Measurements from ENCODE around the gene KBTBD4.

KBTBD4 gene

DNA sequence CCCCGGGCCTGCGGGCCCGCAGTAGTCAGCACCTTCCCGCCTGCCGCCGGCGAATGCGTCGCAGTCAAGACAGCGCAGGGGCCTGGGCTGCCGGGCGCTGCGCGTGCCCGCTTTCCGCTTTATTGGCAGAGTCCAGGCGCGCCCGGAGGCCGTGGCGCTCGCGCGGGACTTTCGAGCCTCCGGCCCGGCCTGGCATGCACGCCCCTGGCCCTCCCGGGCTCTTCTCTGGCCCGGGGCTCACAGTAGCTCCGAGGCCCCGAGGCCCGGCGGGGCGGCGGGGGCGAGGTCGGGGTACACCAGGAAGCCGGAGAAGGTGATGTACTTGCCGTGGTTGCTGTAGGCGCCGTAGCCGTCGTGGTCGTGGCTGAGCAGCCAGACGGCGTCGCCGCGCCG lies 10.8 kb upstream of the KBTBD4 start:
- Histone ChIP-seq H3K9me3 (ENCODE audit: control insufficient read depth, low read depth, low read length) (no peaks in the 10 kb centered on the region), H3K4me3 (ENCODE audit: low read length) (no peak overlapping the region), H3K36me3 (ENCODE audit: control insufficient read depth, low read depth, low read length) (peaks cover under 1% of the 10 kb centered on the region), H3K9ac (ENCODE audit: low read length) (no peak overlapping the region), H3K4me1 (ENCODE audit: control insufficient read depth, low read depth, low read length) (peaks cover 1% of the 10 kb centered on the region), H3K27ac (ENCODE audit: low read length) (no peak overlapping the region), H3K27me3 (ENCODE audit: control insufficient read depth, insufficient read depth, low read length) (peaks cover 27% of the 10 kb centered on the region)

DNA sequence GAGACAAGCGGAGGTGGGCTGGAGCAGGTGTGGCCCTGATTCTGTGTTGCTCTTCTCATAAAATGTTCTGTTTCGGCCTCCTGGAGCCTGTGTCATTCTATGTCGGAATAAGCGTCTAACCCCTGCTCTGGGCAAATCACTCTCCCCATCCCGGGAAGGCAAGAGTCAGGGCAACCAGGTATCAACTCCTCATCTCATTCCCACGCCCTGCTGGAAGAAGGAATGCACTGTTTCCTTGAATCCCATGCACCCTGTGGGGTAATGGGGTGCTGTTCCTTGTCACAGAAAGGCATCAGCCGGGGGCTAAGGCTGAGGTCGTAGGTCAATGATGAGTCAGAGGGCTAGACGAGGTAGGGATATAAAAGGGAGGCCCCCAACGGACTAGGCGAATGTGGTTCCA lies 10.3 kb upstream of the KBTBD4 start:
- Histone ChIP-seq H3K27ac (ENCODE audit: low read length) (no peak overlapping the region), H3K27me3 (ENCODE audit: control insufficient read depth, insufficient read depth, low read length) (peaks cover 23% of the 10 kb centered on the region), H3K4me1 (ENCODE audit: control insufficient read depth, low read depth, low read length) (no peaks in the 10 kb centered on the region), H3K9ac (ENCODE audit: low read length) (no peak overlapping the region), H3K4me3 (ENCODE audit: low read length) (no peak overlapping the region), H3K36me3 (ENCODE audit: control insufficient read depth, low read depth, low read length) (peaks cover 5% of the 10 kb centered on the region), H3K9me3 (ENCODE audit: control insufficient read depth, low read depth, low read length) (no peaks in the 10 kb centered on the region)

- Histone ChIP-seq H3K36me3 (ENCODE audit: control insufficient read depth, low read depth, low read length) (peaks cover 18% of the 10 kb centered on the region), H3K4me3 (ENCODE audit: low read length) (no peak overlapping the region), H3K9ac (ENCODE audit: low read length) (no peak overlapping the region), H3K27me3 (ENCODE audit: control insufficient read depth, insufficient read depth, low read length) (peaks cover 12% of the 10 kb centered on the region), H3K27ac (ENCODE audit: low read length) (no peak overlapping the region), H3K4me1 (ENCODE audit: control insufficient read depth, low read depth, low read length) (no peaks in the 10 kb centered on the region), H3K9me3 (ENCODE audit: control insufficient read depth, low read depth, low read length) (no peaks in the 10 kb centered on the region)
Observed at GRCh38 chr11:47587723-47588326, 9.1 kb upstream of the KBTBD4 start.

- Histone ChIP-seq H3K9ac (ENCODE audit: low read length) (no peak overlapping the region), H3K27ac (ENCODE audit: low read length) (no peak overlapping the region), H3K36me3 (ENCODE audit: control insufficient read depth, low read depth, low read length) (peaks cover 24% of the 10 kb centered on the region), H3K27me3 (ENCODE audit: control insufficient read depth, insufficient read depth, low read length) (peaks cover 6% of the 10 kb centered on the region), H3K4me3 (ENCODE audit: low read length) (no peak overlapping the region), H3K4me1 (ENCODE audit: control insufficient read depth, low read depth, low read length) (no peaks in the 10 kb centered on the region), H3K9me3 (ENCODE audit: control insufficient read depth, low read depth, low read length) (no peaks in the 10 kb centered on the region)
Observed at GRCh38 chr11:47587039-47587716, 8.4 kb upstream of the KBTBD4 start.

DNA sequence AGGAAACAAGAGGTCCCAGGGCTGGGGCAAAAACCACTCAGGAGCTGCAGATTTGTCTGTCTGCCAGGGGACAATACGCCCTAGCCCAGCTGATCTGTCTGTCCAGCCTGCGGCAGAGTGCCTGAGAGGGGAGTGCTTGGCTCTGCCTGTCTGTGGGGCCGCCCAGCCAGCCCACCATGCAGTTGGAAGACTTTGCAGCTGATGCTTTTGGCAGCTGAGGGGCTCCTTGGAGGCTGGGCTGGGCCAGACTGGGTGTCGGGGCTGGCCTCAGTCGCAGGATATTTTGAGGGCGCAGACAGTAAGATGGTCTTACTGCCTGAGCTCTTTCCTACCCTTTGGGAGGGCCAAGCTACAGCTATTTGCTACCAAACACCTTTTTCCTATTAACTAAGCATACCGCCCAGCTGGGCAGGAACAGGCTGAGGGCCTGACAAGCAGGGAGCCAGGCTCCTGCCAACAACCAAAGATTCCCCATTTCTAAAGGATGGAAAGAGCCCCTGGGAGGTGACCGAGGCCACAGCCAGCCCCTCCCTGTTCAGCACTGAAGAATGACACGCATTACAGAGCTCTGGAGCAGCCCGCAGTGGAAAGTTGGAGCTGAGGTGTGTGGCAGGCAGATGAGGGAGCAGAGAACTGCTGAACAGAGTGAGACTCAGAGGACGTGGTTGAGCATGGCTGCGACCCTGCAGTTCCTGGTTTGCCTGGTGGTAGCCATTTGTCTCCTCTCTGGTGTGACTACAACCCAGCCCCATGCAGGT lies 7.5 kb upstream of the KBTBD4 start, which contains the start of gene FAM180B:
Gene FAM180B (plus strand): TSS at position 581 of the 758 bp plus-strand sequence. CDS start 91 bp downstream, at position 672.
- H3K27me3 ChIP-seq (ENCODE audit: control insufficient read depth, insufficient read depth, low read length), result no peaks in the 10 kb centered on the region
- H3K9ac ChIP-seq (ENCODE audit: low read length), result no peak within 1 kb of the TSS
- no peaks in the 10 kb centered on the region for H3K4me1 ChIP-seq (ENCODE audit: control insufficient read depth, low read depth, low read length)
- no peak within 1 kb of the TSS for H3K4me3 ChIP-seq (ENCODE audit: low read length)
- no peaks in the 10 kb centered on the region for H3K9me3 ChIP-seq (ENCODE audit: control insufficient read depth, low read depth, low read length)
- peaks cover 33% of the 10 kb centered on the region for H3K36me3 ChIP-seq (ENCODE audit: control insufficient read depth, low read depth, low read length)
- H3K27ac ChIP-seq (ENCODE audit: low read length), result no peak within 1 kb of the TSS

DNA sequence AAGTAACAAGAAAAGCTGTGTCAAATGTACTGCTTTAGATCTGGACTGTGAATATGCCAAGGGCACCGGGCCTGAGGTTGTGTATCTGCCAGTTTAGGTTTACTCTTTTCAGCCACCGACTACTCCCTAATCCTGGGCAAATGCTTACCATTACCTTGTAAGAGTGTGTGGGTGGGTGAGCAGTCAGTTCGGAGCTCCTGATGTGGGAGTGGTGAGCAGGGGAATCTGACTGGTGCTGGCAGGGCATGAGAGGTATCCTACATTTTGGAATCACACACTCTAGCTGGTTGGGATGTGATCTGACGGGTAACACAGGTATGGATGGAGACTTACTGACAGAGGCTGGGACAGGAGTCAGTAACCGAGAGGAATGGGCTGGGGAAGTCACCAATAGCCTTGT lies 5.1 kb upstream of the KBTBD4 start:
- H3K27ac ChIP-seq (ENCODE audit: low read length), result no peak overlapping the region
- H3K4me3 ChIP-seq (ENCODE audit: low read length), result no peak overlapping the region
- H3K36me3 ChIP-seq (ENCODE audit: control insufficient read depth, low read depth, low read length), result peaks cover 40% of the 10 kb centered on the region
- no peaks in the 10 kb centered on the region for H3K4me1 ChIP-seq (ENCODE audit: control insufficient read depth, low read depth, low read length)
- no peaks in the 10 kb centered on the region for H3K27me3 ChIP-seq (ENCODE audit: control insufficient read depth, insufficient read depth, low read length)
- H3K9me3 ChIP-seq (ENCODE audit: control insufficient read depth, low read depth, low read length), result no peaks in the 10 kb centered on the region
- no peak overlapping the region for H3K9ac ChIP-seq (ENCODE audit: low read length)

- H3K4me3 ChIP-seq (ENCODE audit: low read length), result peak overlapping the region; percentile 95
- H3K4me1 ChIP-seq (ENCODE audit: control insufficient read depth, low read depth, low read length), result peaks cover 6% of the 10 kb centered on the region
- peak overlapping the region; percentile 84 for H3K9ac ChIP-seq (ENCODE audit: low read length)
- peaks cover 37% of the 10 kb centered on the region for H3K36me3 ChIP-seq (ENCODE audit: control insufficient read depth, low read depth, low read length)
- no peaks in the 10 kb centered on the region for H3K27me3 ChIP-seq (ENCODE audit: control insufficient read depth, insufficient read depth, low read length)
- H3K27ac ChIP-seq (ENCODE audit: low read length), result peak overlapping the region; percentile 91
- H3K9me3 ChIP-seq (ENCODE audit: control insufficient read depth, low read depth, low read length), result no peaks in the 10 kb centered on the region
Observed at GRCh38 chr11:47577460-47578041, 1.2 kb downstream of the KBTBD4 start.

DNA sequence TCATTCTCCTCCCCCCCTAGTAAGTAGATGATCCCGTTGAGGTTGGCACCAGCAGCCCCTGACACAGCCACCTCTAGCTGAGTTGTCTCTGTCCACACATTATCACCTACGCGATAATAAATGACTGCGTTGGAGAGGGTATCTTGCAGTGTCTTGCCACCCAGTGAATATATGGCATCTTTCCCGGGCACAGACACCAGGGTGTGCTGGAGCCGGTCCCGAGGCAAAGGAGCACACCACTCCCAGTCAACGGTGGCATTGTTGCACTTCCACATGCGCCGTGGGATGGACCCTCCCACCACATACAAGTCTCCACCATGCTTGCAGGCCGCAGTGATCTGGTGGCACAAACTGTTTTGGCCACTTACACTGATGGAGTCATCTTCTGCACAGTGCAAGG lies 5.4 kb downstream of the KBTBD4 start:
- H3K36me3 ChIP-seq (ENCODE audit: control insufficient read depth, low read depth, low read length), result peaks cover 48% of the 10 kb centered on the region
- no peaks in the 10 kb centered on the region for H3K9me3 ChIP-seq (ENCODE audit: control insufficient read depth, low read depth, low read length)
- H3K27me3 ChIP-seq (ENCODE audit: control insufficient read depth, insufficient read depth, low read length), result no peaks in the 10 kb centered on the region

DNA sequence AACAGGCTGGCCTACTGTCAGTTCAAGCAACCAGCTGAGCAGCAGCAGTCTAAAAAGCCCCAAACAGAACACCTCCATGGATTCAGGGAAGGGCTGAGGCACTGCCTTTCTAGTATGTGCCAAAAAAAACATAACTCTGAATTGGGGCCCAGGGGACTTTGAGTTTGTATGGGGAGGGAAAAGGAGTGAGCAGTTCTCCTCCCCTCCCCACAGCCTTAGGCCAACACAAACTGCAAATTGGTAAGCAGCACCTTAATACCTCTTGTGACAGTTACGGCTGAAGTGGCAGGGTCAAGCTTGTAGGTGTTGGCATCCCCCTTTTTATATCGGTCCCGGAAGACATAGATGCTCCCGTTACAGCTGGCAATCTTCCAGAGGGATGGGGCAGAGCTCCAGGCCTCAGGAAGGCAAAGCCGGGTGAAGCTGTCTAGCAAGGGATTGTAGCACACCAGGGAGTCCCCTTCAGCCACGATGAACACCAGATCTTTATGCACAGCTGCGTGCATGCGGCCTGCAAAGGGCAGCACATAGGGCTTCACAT lies 6.0 kb downstream of the KBTBD4 start:
- Histone ChIP-seq H3K27me3 (ENCODE audit: control insufficient read depth, insufficient read depth, low read length) (no peaks in the 10 kb centered on the region), H3K9me3 (ENCODE audit: control insufficient read depth, low read depth, low read length) (no peaks in the 10 kb centered on the region), H3K9ac (ENCODE audit: low read length) (no peak overlapping the region), H3K27ac (ENCODE audit: low read length) (no peak overlapping the region), H3K4me1 (ENCODE audit: control insufficient read depth, low read depth, low read length) (peaks cover 1% of the 10 kb centered on the region), H3K36me3 (ENCODE audit: control insufficient read depth, low read depth, low read length) (peaks cover 48% of the 10 kb centered on the region), H3K4me3 (ENCODE audit: low read length) (no peak overlapping the region)

More for the DNA sequence above, 5.4 kb downstream of the KBTBD4 start:
- Histone ChIP-seq H3K27ac (ENCODE audit: low read length) (no peak overlapping the region), H3K9ac (ENCODE audit: low read length) (no peak overlapping the region), H3K4me1 (ENCODE audit: control insufficient read depth, low read depth, low read length) (peaks cover 6% of the 10 kb centered on the region), H3K4me3 (ENCODE audit: low read length) (no peak overlapping the region)

DNA sequence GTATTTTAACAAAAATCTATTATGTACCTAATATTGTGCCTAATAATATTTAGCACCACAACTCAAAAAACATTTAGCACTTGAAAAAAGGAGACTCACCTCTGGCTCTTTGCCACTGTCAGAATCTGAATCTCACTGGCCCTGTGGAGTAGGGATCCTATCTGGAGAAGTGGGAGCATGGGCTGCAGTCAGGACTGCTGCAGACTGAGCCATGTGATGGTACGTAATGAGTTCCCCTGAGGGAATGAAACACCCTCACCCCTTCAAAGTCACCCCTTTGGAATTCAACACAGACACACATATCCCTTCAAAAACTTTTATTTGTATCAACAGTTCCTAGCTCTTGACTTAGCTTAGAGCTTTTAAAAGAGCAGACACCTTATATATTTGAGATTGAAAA lies 6.9 kb downstream of the KBTBD4 start:
- Histone ChIP-seq H3K9me3 (ENCODE audit: control insufficient read depth, low read depth, low read length) (no peaks in the 10 kb centered on the region), H3K36me3 (ENCODE audit: control insufficient read depth, low read depth, low read length) (peaks cover 48% of the 10 kb centered on the region), H3K27ac (ENCODE audit: low read length) (no peak overlapping the region), H3K4me3 (ENCODE audit: low read length) (no peak overlapping the region), H3K27me3 (ENCODE audit: control insufficient read depth, insufficient read depth, low read length) (no peaks in the 10 kb centered on the region), H3K4me1 (ENCODE audit: control insufficient read depth, low read depth, low read length) (no peaks in the 10 kb centered on the region), H3K9ac (ENCODE audit: low read length) (no peak overlapping the region)

DNA sequence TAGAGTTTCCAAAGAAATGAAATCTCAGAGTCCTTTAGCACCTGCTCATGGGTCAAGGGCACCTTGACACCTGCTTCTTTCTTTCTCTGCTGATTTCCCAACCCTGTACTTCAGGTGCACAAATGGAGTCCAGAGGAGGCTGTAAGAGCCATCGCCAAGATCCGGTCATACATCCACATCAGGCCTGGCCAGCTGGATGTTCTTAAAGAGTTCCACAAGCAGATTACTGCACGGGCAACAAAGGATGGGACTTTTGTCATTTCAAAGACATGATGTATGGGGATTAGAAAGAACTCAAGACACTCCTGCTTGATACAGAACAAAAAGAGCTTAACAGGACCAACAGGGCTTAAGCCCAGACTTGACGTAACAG lies 7.4 kb downstream of the KBTBD4 start:
- no peak overlapping the region for H3K9ac ChIP-seq (ENCODE audit: low read length)
- no peaks in the 10 kb centered on the region for H3K27me3 ChIP-seq (ENCODE audit: control insufficient read depth, insufficient read depth, low read length)
- H3K9me3 ChIP-seq (ENCODE audit: control insufficient read depth, low read depth, low read length), result no peaks in the 10 kb centered on the region
- H3K4me1 ChIP-seq (ENCODE audit: control insufficient read depth, low read depth, low read length), result no peaks in the 10 kb centered on the region
- no peak overlapping the region for H3K4me3 ChIP-seq (ENCODE audit: low read length)
- peaks cover 46% of the 10 kb centered on the region for H3K36me3 ChIP-seq (ENCODE audit: control insufficient read depth, low read depth, low read length)
- no peak overlapping the region for H3K27ac ChIP-seq (ENCODE audit: low read length)
